Ovary (tissue), 9 donors: ENCODE results near the gene KIAA0825. TPM values are rescaled to one million over a fixed set of nuclear protein-coding genes. Genes with fewer than 3 reads are reported as not detected.

ENCODE experiments used
- DNase-seq, 5 donors: peaks; one replicate each; pipeline ENCODE4 v3.0.0-alpha.2; 2019 to 2020
- H3K27ac ChIP-seq, 2 donors: fragments of 200-600 bp; one replicate each; pipeline versions ENCODE4 v1.5.1 to v1.8.0; 2019 to 2022
- H3K27me3 ChIP-seq: fragments of 200-600 bp; one replicate; pipeline ENCODE4 v1.8.0; 2022
- H3K36me3 ChIP-seq: fragments of 200-600 bp; sonication (generic); one replicate; pipeline ENCODE4 v1.5.1; 2019
- H3K4me1 ChIP-seq: one replicate; pipeline ENCODE4 v1.8.1; 2013; ENCODE audit warnings: mild to moderate bottlenecking, moderate library complexity; ENCODE audit not compliant: insufficient read depth
- H3K4me3 ChIP-seq: fragments of 200-600 bp; sonication (generic); one replicate; pipeline ENCODE4 v1.5.1; 2017
- H3K9me3 ChIP-seq, 2 donors: fragments of 200-600 bp in 1 of 2; sonication (generic) in 1 of 2; one replicate each; pipeline versions ENCODE4 v1.5.1 to v1.8.1; 2013 to 2019; ENCODE audit warnings: mild to moderate bottlenecking in 1 of 2, moderate library complexity in 1 of 2
- EP300 ChIP-seq: sonication (generic); formaldehyde crosslinking; IDR thresholded peaks from one replicate; pipeline ENCODE4 v1.6.1; 2017; ENCODE audit warnings: antibody characterized with exemption
- POLR2A ChIP-seq: fragments of 450-650 bp; IDR thresholded peaks from one replicate; pipeline ENCODE4 v1.6.1; 2017; ENCODE audit warnings: antibody characterized with exemption, mild to moderate bottlenecking, moderate library complexity
- WGBS, 3 donors: extraction: QIAGEN DNeasy Blood & Tissue Kit in 1 of 3; methylation state at CpG; one replicate each; pipeline versions ENCODE4 v1.1.5 to v1.1.7; 2013 to 2017; 5-methylcytosine and 5-hydroxymethylcytosine counted together
- intact Hi-C, 4 donors: fragments of 100-400 bp; cut with DNase I; formaldehyde crosslinking; loops; one replicate each; pipeline versions ENCODE4 v1.11.0 to v1.15.1; 2022 to 2023
- polyA plus RNA-seq, 2 donors: library from polyadenylated mRNA; stranded (reverse); fragments of 200-250 nt in 1 of 2; fragments of 350-450 nt in 1 of 2; fragmentation: Illumina TruSeq in 1 of 2; extraction: RNeasy Lipid Tissue Mini Kit (QIAGEN cat#74804) in 1 of 2; gene quantifications; one replicate each; pipeline ENCODE4 v1.2.3, GENCODE V29; 2013 to 2014
- total RNA-seq, 7 donors: library from RNA; depleted of rRNA in 2 of 7; stranded (reverse); fragments of >200 nt in 2 of 7; fragmentation: NEBNext Ultra II Directional in 3 of 7; extraction: Animal tissue kit (Norgen Biotek cat#: 25700) in 3 of 7; gene quantifications; one replicate each; pipeline versions ENCODE4 v1.1.0 to v1.2.4, GENCODE V29; 2016 to 2023
- TF ChIP-seq, protein P1 (sequence below), 3 donors: fragments of 450-650 bp in 2 of 3; fragments of 200-600 bp in 1 of 3; IDR thresholded peaks; one replicate each; pipeline versions ENCODE4 v1.5.1 to v1.8.0; 2016 to 2022; ENCODE audit warnings: antibody characterized with exemption in 3 of 3, mild to moderate bottlenecking in 1 of 3
- donor health status: DM: no; HTN: no; CAD: no; lungs with moderate emphysema.
- donor health status: DM: no; HTN: no; CAD: no.
- donor health status: Bipolar disorder and iron deficiency.
- donor health status: DM: yes; HTN: yes; CAD: no.
- donor health status: DM: no; HTN: no; CAD: no.
- donor health status: DM: yes; HTN: yes; CAD: no.

KIAA0825 gene
- total and polyA plus RNA-seq, 9 donors = 0.70 to 12.4 (median 3.9) TPM

DNA sequence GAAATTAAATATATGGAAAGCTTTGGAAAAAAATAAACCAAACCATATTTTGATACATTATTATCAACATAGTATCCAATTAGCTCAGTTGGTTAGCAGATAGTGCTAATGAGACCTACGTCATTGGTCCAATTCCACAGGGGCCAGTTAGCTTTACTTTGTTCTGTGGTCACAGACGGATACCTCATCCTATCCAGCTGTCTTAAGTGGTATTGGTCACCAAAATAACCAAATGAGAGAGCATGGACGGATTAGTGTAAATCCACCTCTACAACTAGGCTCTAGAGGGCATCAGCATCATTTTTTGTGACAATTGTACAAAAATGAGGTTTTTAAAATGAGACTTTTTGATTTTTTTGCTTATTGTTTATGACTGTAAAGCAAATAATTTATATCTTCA is 364.2 kb downstream of the KIAA0825 start:
- intact Hi-C loops = no loop called here
- Histone ChIP-seq H3K4me3 (no peak overlapping the region), H3K27ac (no peak overlapping the region), H3K27me3 (no peaks in the 10 kb centered on the region), H3K36me3 (no peaks in the 10 kb centered on the region), H3K4me1 (no peaks in the 10 kb centered on the region), H3K9me3 (no peaks in the 10 kb centered on the region)
- no peak for TF ChIP-seq EP300
- no peak for TF ChIP-seq POLR2A
- TF ChIP-seq, protein P1, sequence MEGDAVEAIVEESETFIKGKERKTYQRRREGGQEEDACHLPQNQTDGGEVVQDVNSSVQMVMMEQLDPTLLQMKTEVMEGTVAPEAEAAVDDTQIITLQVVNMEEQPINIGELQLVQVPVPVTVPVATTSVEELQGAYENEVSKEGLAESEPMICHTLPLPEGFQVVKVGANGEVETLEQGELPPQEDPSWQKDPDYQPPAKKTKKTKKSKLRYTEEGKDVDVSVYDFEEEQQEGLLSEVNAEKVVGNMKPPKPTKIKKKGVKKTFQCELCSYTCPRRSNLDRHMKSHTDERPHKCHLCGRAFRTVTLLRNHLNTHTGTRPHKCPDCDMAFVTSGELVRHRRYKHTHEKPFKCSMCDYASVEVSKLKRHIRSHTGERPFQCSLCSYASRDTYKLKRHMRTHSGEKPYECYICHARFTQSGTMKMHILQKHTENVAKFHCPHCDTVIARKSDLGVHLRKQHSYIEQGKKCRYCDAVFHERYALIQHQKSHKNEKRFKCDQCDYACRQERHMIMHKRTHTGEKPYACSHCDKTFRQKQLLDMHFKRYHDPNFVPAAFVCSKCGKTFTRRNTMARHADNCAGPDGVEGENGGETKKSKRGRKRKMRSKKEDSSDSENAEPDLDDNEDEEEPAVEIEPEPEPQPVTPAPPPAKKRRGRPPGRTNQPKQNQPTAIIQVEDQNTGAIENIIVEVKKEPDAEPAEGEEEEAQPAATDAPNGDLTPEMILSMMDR (IDR thresholded peaks at IDR 0.05) = no peak
- DNase-seq = no peak
- 70 to 86% (median 85%) methylated on average over 3 of the region's 3 CpGs for WGBS, 3 donors

- Histone ChIP-seq H3K36me3 (no peaks in the 10 kb centered on the region), H3K4me1 (no peaks in the 10 kb centered on the region), H3K27me3 (no peaks in the 10 kb centered on the region), H3K27ac (no peak overlapping the region), H3K9me3 (no peaks in the 10 kb centered on the region), H3K4me3 (no peak overlapping the region)
- intact Hi-C loops = no loop called here
- 66 to 77% (median 71%) methylated on average over 5 of the region's 5 CpGs for WGBS, 3 donors
- DNase-seq = no peak
- TF ChIP-seq EP300 (no peak), POLR2A (no peak)
- TF ChIP-seq, protein P1 (IDR thresholded peaks at IDR 0.05) = no peak
Observed at GRCh38 chr5:94250985-94251384, 367.4 kb downstream of the KIAA0825 start.

GRCh38 chr5:94249430-94249829 is 369.0 kb downstream of the KIAA0825 start:
- intact Hi-C loops = no loop called here
- TF ChIP-seq EP300 (no peak), POLR2A (no peak)
- TF ChIP-seq, protein P1 (IDR thresholded peaks at IDR 0.05) = no peak

GRCh38 chr5:94248175-94248875 is 370.1 kb downstream of the KIAA0825 start:
- Histone ChIP-seq H3K27ac (no peak overlapping the region), H3K9me3 (no peaks in the 10 kb centered on the region), H3K4me1 (no peaks in the 10 kb centered on the region), H3K4me3 (no peak overlapping the region), H3K36me3 (no peaks in the 10 kb centered on the region), H3K27me3 (no peaks in the 10 kb centered on the region)
- intact Hi-C loops = no loop called here
- no peak for DNase-seq
- TF ChIP-seq, protein P1 (IDR thresholded peaks at IDR 0.05) = no peak
- TF ChIP-seq EP300 (no peak), POLR2A (no peak)
- 90 to 96% (median 93%) methylated on average over 2 of the region's 2 CpGs for WGBS, 3 donors

More at GRCh38 chr5:94249430-94249829, 369.0 kb downstream of the KIAA0825 start:
- Histone ChIP-seq H3K36me3 (no peaks in the 10 kb centered on the region), H3K4me1 (no peaks in the 10 kb centered on the region), H3K27ac (no peak overlapping the region), H3K4me3 (no peak overlapping the region), H3K9me3 (no peaks in the 10 kb centered on the region), H3K27me3 (no peaks in the 10 kb centered on the region)
- WGBS, 3 donors = 75 to 83% (median 78%) methylated on average over 2 of the region's 2 CpGs
- DNase-seq = no peak
